GM18873 (cell line): ENCODE measurements around the gene TBC1D8B.

Source experiments
- ATAC-seq: cut with Tn5 transposase; IDR thresholded peaks from one replicate; pipeline ENCODE4 v1.9.1; 2021; ENCODE audit warnings: mild to moderate bottlenecking, moderate library complexity, moderate number of reproducible peaks; ENCODE audit not compliant: unreplicated experiment, low FRiP score

TBC1D8B gene

GRCh38 chrX:106894978-106895452, 92.5 kb downstream of the TBC1D8B start:
- no peak for ATAC-seq

GRCh38 chrX:106897259-106897658, 94.8 kb downstream of the TBC1D8B start:
- no peak for ATAC-seq

- peak; percentile 81 for ATAC-seq
These were observed 96.0 kb downstream of the TBC1D8B start for GRCh38 chrX:106898462-106898861.

- ATAC-seq = no peak
These were observed 96.8 kb downstream of the TBC1D8B start for GRCh38 chrX:106899276-106899675.

GRCh38 chrX:106899841-106900240, 97.4 kb downstream of the TBC1D8B start:
- ATAC-seq = no peak

GRCh38 chrX:106901341-106901740, 98.9 kb downstream of the TBC1D8B start:
- no peak for ATAC-seq

GRCh38 chrX:106901781-106902219, 99.3 kb downstream of the TBC1D8B start:
- no peak for ATAC-seq

GRCh38 chrX:106902684-106903083, 100.2 kb downstream of the TBC1D8B start:
- ATAC-seq = no peak

- ATAC-seq = no peak
These were observed 100.9 kb downstream of the TBC1D8B start, which contains the start of gene RIPPLY1 for GRCh38 chrX:106903291-106903824. Gene RIPPLY1 (minus strand): TSS chrX:106903341. CDS start chrX:106903287, 54 bp downstream.

- no peak for ATAC-seq
These were observed 101.5 kb downstream of the TBC1D8B start for GRCh38 chrX:106903856-106904528.

GRCh38 chrX:106905064-106905708, 102.7 kb downstream of the TBC1D8B start:
- ATAC-seq = no peak

GRCh38 chrX:106906361-106906760, 103.9 kb downstream of the TBC1D8B start:
- ATAC-seq = no peak

GRCh38 chrX:106912864-106913263, 110.4 kb downstream of the TBC1D8B start:
- no peak for ATAC-seq

- no peak for ATAC-seq
These were observed 115.5 kb downstream of the TBC1D8B start for GRCh38 chrX:106917830-106918500.

- ATAC-seq = no peak
These were observed 117.5 kb downstream of the TBC1D8B start, which contains the start of gene CLDN2 for GRCh38 chrX:106919932-106920452. Gene CLDN2 (plus strand): TSS chrX:106920402. CDS start chrX:106928229, 7,827 bp downstream.

- ATAC-seq = no peak
These were observed 119.2 kb downstream of the TBC1D8B start for GRCh38 chrX:106921637-106922036.
